ENCODE measurements around the gene SEPTIN2. TPM values are rescaled to one million over a fixed set of nuclear protein-coding genes. Genes with fewer than 3 reads are reported as not detected.
"Not testable (repeated sequence)": the region's sequence is repeated elsewhere in the genome, so short reads cannot be mapped to it uniquely, and the experiment has no call there.

The SEPTIN2 gene
- total and polyA plus RNA-seq, 2 experiments from 2014 or later: 227 to 393 TPM

GRCh38 chr2:241291977-241292376 is 23.7 kb upstream of the SEPTIN2 start (continued):
- TF ChIP-seq JUNB (IDR thresholded peaks at IDR 0.05; ENCODE audit: unreplicated experiment) (no peak), ZNF331 (CRISPR knock-in tag; IDR thresholded peaks at IDR 0.05; ENCODE audit: low read depth) (no peak), CTCF (conservative IDR thresholded peaks at IDR 0.05; ENCODE audit: low read depth in 2 of 2) (no peak), STAT1 (IDR thresholded peaks at IDR 0.05; ENCODE audit: unreplicated experiment) (no peak), ETS1 (IDR thresholded peaks at IDR 0.05) (no peak), EZH2phosphoT487 (IDR thresholded peaks at IDR 0.05; ENCODE audit: unreplicated experiment) (no peak)

- peaks cover 100% of the 10 kb centered on the region for H3K79me2 ChIP-seq (replicated peaks; ENCODE audit: insufficient read depth)
- peaks cover 85% of the 10 kb centered on the region for H4K20me1 ChIP-seq (replicated peaks; ENCODE audit: insufficient read depth)
- not testable (repeated sequence) for H3K4me3 ChIP-seq; H3K4me3 Mint-ChIP-seq; H3K9me2 ChIP-seq (ENCODE audit: insufficient read depth); H3K27ac ChIP-seq (ENCODE audit: low read depth); H3F3A ChIP-seq (replicated peaks; ENCODE audit: low read depth); H3K27me3 Mint-ChIP-seq (ENCODE audit: insufficient read depth, low read depth, poor library complexity); H3K27ac Mint-ChIP-seq; H3K4me1 Mint-ChIP-seq; DNase-seq (ENCODE audit: low spot score); ATAC-seq; H3K36me3 ChIP-seq (ENCODE audit: insufficient read depth); H3K9me3 Mint-ChIP-seq; H3K36me3 Mint-ChIP-seq (ENCODE audit: low read depth); H3K4me1 ChIP-seq (ENCODE audit: insufficient read depth); H3K27me3 ChIP-seq (ENCODE audit: insufficient read depth); H3K4me2 ChIP-seq; H2AFZ ChIP-seq
These were observed 22.3 kb upstream of the SEPTIN2 start for GRCh38 chr2:241293378-241293797.

GRCh38 chr2:241295326-241296095 is 20.2 kb upstream of the SEPTIN2 start:
- Histone ChIP-seq H3K4me2 (no peak overlapping the region), H3K79me2 (replicated peaks; ENCODE audit: insufficient read depth) (peaks cover 100% of the 10 kb centered on the region), H3F3A (replicated peaks; ENCODE audit: low read depth) (peaks cover 3% of the 10 kb centered on the region; the same call in 1 of the 2 replicates), H3K27ac (ENCODE audit: low read depth) (peak overlapping the region; percentile 45; the same call in 1 of the 2 replicates), H3K27me3 (ENCODE audit: insufficient read depth) (no peaks in the 10 kb centered on the region), H3K36me3 (ENCODE audit: insufficient read depth) (no peaks in the 10 kb centered on the region), H2AFZ (no peak overlapping the region), H4K20me1 (replicated peaks; ENCODE audit: insufficient read depth) (peaks cover 84% of the 10 kb centered on the region), H3K4me3 (no peak overlapping the region), H3K9me2 (ENCODE audit: insufficient read depth) (no peaks in the 10 kb centered on the region), H3K4me1 (ENCODE audit: insufficient read depth) (no peaks in the 10 kb centered on the region; the same call in 1 of the 2 replicates)
- TF ChIP-seq EZH2 (IDR thresholded peaks at IDR 0.05; ENCODE audit: low read depth, unreplicated experiment): no peak
- DNase-seq (ENCODE audit: low spot score) (no peak), ATAC-seq (peak; percentile 45)
- peaks cover 14% of the 10 kb centered on the region; the same call in 2 of the 3 replicates for H3K4me1 Mint-ChIP-seq
- no peak overlapping the region for H3K27ac Mint-ChIP-seq
- H3K36me3 Mint-ChIP-seq (ENCODE audit: low read depth): peaks cover 4% of the 10 kb centered on the region; the same call in 2 of the 3 replicates
- H3K4me3 Mint-ChIP-seq: no peak overlapping the region
- no peaks in the 10 kb centered on the region for H3K9me3 Mint-ChIP-seq
- H3K27me3 Mint-ChIP-seq (ENCODE audit: insufficient read depth, low read depth, poor library complexity): peaks cover 2% of the 10 kb centered on the region

Data from GM23338 (cell line).